HG03520 (cell line): ENCODE data around the gene TPSAB1.

ENCODE experiments used
- ATAC-seq: cut with Tn5 transposase; IDR thresholded peaks from one replicate; pipeline ENCODE4 v1.9.1; 2021; ENCODE audit warnings: mild to moderate bottlenecking, moderate library complexity; ENCODE audit not compliant: unreplicated experiment

Gene TPSAB1

GRCh38 chr16:1209081-1209480 lies 31.4 kb upstream of the TPSAB1 start:
- no peak for ATAC-seq

DNA sequence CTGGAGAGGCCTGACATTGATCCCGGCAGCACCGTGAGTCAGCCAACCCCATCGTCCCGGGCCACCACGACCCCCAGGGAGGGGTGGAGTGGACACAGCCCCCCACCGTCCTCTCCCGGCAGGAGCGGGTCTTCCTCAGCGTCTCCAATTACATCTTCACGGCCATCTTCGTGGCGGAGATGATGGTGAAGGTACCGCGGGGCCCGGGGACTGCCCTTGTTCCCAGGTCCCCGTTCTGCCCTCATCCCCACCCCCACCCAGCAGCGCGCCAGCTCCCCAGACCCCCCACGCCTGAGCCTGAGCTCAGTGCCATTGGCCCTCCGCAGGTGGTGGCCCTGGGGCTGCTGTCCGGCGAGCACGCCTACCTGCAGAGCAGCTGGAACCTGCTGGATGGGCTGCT lies 30.0 kb upstream of the TPSAB1 start:
- no peak for ATAC-seq

GRCh38 chr16:1211451-1212268 lies 28.8 kb upstream of the TPSAB1 start:
- no peak for ATAC-seq

DNA sequence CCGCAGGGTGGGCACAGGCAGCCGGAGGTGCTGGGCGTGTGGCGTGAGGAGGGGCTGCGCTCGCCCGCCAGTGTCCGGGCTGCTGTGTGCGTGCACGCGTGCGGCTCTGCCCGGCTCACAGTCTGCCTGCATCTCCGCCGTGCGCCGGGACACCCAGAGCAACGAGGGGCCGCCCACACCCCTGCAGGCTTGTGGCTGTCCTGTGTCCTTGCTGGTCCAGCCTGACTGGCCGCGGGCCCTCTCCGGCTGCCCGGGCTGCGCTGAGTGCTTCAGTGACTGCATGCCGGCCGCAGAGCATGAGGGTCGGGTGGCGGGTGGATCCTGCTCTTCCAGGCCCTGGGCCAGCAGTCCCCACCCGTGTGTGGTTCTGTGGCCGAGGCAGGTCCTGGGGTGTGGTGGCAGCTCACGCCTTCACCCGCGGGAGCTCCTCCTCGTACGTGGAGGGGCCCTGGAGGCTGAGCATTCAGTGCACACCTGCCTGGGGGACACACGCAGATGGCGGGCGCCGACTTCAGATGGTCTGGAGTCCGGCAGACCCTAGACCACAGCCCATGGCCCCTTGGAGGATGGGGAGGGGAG lies 27.8 kb upstream of the TPSAB1 start:
- no peak for ATAC-seq

GRCh38 chr16:1213231-1213630 lies 27.3 kb upstream of the TPSAB1 start:
- no peak for ATAC-seq

DNA sequence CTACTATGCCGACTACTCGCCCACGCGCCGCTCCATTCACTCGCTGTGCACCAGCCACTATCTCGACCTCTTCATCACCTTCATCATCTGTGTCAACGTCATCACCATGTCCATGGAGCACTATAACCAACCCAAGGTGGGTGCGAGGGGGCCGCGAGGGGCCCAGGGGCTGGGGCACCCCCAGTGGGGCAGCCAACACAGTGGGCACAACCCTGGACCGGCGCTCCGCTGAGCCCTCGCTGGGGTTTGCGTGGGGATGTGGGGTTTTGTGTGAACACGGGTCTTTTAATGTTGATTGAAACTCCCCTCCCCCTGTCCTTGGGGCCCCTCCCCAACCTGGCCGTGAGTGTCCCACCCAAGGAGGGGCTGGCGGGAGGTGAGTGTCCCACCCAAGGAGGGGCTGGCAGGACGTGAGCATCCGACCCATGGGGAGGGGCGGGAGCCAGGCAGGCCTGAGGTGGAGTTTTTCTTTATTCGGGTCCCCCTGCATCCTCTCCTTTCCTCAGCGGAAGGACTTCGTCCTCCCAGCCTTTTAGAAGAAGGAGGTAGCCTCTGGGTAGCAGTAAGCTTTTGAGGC lies 26.6 kb upstream of the TPSAB1 start:
- no peak for ATAC-seq

DNA sequence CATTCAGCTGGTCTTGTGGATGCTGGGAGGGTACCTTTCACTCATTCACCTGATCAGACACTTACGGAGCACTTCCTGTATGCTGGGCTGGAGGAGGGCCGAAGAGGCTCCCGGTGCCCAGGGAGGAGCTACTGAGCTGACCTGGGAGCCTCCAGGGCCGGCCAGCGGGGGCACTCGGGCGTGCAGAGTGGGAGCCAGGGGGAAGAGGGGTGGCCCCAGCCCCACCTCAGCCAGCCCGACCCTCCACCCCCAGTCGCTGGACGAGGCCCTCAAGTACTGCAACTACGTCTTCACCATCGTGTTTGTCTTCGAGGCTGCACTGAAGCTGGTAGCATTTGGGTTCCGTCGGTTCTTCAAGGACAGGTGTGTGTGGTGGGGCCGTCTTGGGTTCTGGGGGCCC lies 25.8 kb upstream of the TPSAB1 start:
- ATAC-seq = no peak

GRCh38 chr16:1215574-1216295 lies 24.8 kb upstream of the TPSAB1 start:
- ATAC-seq = no peak

DNA sequence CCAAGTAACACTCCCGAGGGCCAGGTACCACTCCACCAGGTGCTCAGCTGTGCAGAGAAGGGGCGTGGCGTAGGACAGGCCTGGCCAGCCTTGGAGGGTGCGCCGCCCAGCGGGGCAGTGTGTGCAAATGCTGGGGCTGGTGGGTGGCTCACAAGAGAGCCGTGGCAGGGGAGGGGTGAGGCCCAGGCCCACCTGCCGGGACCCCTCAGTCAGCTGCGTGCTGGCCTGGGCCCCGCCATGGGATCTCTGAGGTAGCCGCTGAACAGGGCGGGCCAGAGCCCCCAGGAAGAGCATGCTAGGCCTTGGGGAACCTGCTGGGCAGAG lies 24.2 kb upstream of the TPSAB1 start:
- no peak for ATAC-seq

DNA sequence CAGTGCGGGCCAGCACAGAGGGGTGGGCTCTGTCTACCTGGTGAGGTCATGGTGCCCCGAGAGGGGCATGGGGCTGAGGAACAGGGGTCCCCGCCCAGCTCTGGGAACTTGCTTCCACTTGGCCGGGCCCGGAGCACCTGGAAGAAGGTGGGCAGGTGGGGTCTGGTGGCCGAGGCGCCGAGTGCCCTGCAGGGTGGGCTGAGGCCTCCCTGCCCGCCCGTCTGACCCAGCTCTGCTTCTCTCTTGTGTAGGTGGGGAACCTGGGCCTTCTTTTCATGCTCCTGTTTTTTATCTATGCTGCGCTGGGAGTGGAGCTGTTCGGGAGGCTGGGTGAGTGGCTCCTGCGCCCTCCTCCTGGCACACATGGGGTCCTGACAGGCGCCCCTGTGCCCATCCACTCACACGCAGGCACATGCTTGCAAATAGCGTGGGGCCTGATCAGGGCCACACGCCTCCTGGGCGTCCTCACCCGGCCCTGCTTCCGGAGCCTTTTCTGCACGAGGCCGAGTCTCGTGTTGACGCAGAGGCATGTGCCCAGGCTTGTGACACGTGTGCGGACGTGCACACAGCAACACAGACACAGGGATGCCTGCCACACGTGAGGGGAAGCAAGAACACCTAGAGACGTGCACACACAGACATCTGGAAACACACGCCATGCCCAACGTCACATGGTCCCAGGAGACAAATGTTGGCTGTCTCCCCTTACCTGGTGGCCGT lies 23.7 kb upstream of the TPSAB1 start:
- no peak for ATAC-seq

- ATAC-seq = no peak
Measured at GRCh38 chr16:1217526-1217925, 23.0 kb upstream of the TPSAB1 start.

DNA sequence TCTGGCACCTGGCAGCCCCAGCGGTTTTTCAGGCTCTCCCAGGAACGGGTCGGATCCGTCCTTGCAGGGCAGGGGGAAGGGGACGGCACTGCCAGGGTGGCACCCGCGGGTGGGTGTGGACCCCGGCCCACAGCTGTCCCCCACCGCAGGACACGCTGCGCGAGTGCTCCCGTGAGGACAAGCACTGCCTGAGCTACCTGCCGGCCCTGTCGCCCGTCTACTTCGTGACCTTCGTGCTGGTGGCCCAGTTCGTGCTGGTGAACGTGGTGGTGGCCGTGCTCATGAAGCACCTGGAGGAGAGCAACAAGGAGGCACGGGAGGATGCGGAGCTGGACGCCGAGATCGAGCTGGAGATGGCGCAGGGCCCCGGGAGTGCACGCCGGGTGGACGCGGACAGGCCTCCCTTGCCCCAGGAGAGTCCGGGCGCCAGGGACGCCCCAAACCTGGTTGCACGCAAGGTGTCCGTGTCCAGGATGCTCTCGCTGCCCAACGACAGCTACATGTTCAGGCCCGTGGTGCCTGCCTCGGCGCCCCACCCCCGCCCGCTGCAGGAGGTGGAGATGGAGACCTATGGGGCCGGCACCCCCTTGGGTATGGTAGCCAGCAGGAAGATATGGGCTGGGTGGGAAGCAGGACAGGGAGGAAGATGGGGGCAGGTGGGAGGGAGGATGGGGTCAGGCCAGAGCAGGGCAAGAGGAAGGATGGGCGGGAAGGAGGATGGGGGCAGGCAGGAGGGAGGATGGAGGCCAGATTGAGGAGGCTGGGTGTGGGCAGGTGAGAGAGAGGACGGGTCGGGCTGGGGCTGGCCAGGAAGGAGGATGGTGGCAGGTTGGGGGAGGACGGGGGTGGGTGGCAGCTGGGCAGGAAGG lies 22.2 kb upstream of the TPSAB1 start:
- ATAC-seq = no peak

DNA sequence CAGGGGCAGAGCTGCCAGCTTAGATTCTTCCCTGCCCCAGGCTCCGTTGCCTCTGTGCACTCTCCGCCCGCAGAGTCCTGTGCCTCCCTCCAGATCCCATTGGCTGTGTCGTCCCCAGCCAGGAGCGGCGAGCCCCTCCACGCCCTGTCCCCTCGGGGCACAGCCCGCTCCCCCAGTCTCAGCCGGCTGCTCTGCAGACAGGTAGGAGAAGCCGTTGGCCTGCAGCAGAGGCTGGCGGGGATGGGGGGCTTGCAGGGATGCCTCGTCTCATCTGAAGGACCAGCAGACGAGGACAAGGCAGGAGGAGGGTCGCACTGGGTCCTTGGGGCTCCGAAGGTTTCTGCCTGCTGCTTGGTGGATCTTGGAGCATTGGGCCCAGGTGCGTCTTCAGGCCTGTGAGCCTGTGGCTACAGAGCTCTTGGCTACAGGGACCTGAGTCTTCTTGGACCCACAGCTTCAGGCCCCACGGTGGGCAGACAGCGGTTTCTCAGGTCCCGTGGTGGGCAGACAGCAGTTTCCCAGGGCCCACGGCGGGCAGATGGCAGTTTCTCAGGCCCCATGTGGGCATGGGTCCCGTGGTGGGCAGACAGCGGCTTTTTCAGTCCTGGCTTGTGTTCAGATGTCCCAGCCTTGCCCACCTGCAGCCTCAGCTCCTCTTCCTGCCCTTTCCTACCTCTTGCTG lies 21.4 kb upstream of the TPSAB1 start:
- no peak for ATAC-seq

- no peak for ATAC-seq
Measured at GRCh38 chr16:1220098-1220728, 20.3 kb upstream of the TPSAB1 start.

- no peak for ATAC-seq
Measured at GRCh38 chr16:1220841-1221627, 19.5 kb upstream of the TPSAB1 start.

GRCh38 chr16:1221628-1222552 lies 18.6 kb upstream of the TPSAB1 start:
- no peak for ATAC-seq
